Adrenal gland (tissue), 5 donors: ENCODE measurements around the gene UNC13C.

Experiments
- CTCF ChIP-seq, 6 experiments: fragments of 450-650 bp in 4 of 6; fragments of 200-600 bp in 2 of 6; sonication (generic) in 1 of 6; IDR thresholded peaks; 1 replicate in 5 of 6; 2 replicates in 1 of 6; pipeline versions ENCODE4 v1.5.1 to v1.8.0; 2016 to 2021; ENCODE audit warnings: antibody characterized with exemption in 6 of 6, mild to moderate bottlenecking in 2 of 6, moderate library complexity in 1 of 6
- POLR2A ChIP-seq, 2 donors: fragments of 450-650 bp; IDR thresholded peaks; one replicate each; pipeline ENCODE4 v1.6.1; 2017; ENCODE audit warnings: antibody characterized with exemption in 2 of 2, mild to moderate bottlenecking in 2 of 2, moderate library complexity in 1 of 2
- donor health status: DM: no; HTN: no; CAD: no.

GRCh38 chr15:54564166-54564565 lies 585.9 kb downstream of the UNC13C start:
- TF ChIP-seq POLR2A (IDR thresholded peaks at IDR 0.05), result no peak
- no peak for TF ChIP-seq CTCF (IDR thresholded peaks at IDR 0.05)
